GM19324 (cell line): Measurements from ENCODE around the gene CNTNAP2.

Experiments
- ATAC-seq: cut with Tn5 transposase; IDR thresholded peaks from one replicate; pipeline ENCODE4 v1.9.1; 2021; ENCODE audit warnings: mild to moderate bottlenecking, moderate library complexity; ENCODE audit not compliant: unreplicated experiment, low FRiP score

Gene CNTNAP2

GRCh38 chr7:147509035-147509501, 1392.5 kb downstream of the CNTNAP2 start:
- ATAC-seq, result no peak

GRCh38 chr7:147509541-147510200, 1393.1 kb downstream of the CNTNAP2 start:
- ATAC-seq, result no peak

GRCh38 chr7:147510201-147510542, 1393.6 kb downstream of the CNTNAP2 start:
- ATAC-seq, result no peak

GRCh38 chr7:147510923-147511322, 1394.3 kb downstream of the CNTNAP2 start:
- ATAC-seq, result no peak

- no peak for ATAC-seq
Observed at GRCh38 chr7:147513451-147513850, 1396.8 kb downstream of the CNTNAP2 start.

- ATAC-seq, result no peak
Observed at GRCh38 chr7:147516391-147516790, 1399.8 kb downstream of the CNTNAP2 start.

GRCh38 chr7:147519062-147519461, 1402.5 kb downstream of the CNTNAP2 start:
- ATAC-seq, result no peak

GRCh38 chr7:147523056-147523455, 1406.5 kb downstream of the CNTNAP2 start:
- no peak for ATAC-seq

- no peak for ATAC-seq
Observed at GRCh38 chr7:147524726-147525250, 1408.2 kb downstream of the CNTNAP2 start.

- no peak for ATAC-seq
Observed at GRCh38 chr7:147525325-147525724, 1408.7 kb downstream of the CNTNAP2 start.

GRCh38 chr7:147535701-147536111, 1419.1 kb downstream of the CNTNAP2 start:
- ATAC-seq, result no peak

- no peak for ATAC-seq
Observed at GRCh38 chr7:147539685-147540084, 1423.1 kb downstream of the CNTNAP2 start.

GRCh38 chr7:147540743-147541142, 1424.1 kb downstream of the CNTNAP2 start:
- ATAC-seq, result no peak

- no peak for ATAC-seq
Observed at GRCh38 chr7:147541261-147541660, 1424.7 kb downstream of the CNTNAP2 start.

GRCh38 chr7:147547252-147547897, 1430.8 kb downstream of the CNTNAP2 start:
- ATAC-seq, result no peak

- no peak for ATAC-seq
Observed at GRCh38 chr7:147556317-147556716, 1439.7 kb downstream of the CNTNAP2 start.

GRCh38 chr7:147563669-147564068, 1447.1 kb downstream of the CNTNAP2 start:
- ATAC-seq, result no peak

- no peak for ATAC-seq
Observed at GRCh38 chr7:147564786-147565476, 1448.3 kb downstream of the CNTNAP2 start.

GRCh38 chr7:147567043-147567442, 1450.4 kb downstream of the CNTNAP2 start:
- no peak for ATAC-seq

- ATAC-seq, result no peak
Observed at GRCh38 chr7:147569116-147569913, 1452.7 kb downstream of the CNTNAP2 start.

GRCh38 chr7:147570390-147570789, 1453.8 kb downstream of the CNTNAP2 start:
- no peak for ATAC-seq
